Measurements from ENCODE around the gene GPRC5A. TPM values are rescaled to one million over a fixed set of nuclear protein-coding genes. Genes with fewer than 3 reads are reported as not detected.

The GPRC5A gene
- total RNA-seq, 1 experiment from 2014 or later = 2.8 TPM

DNA sequence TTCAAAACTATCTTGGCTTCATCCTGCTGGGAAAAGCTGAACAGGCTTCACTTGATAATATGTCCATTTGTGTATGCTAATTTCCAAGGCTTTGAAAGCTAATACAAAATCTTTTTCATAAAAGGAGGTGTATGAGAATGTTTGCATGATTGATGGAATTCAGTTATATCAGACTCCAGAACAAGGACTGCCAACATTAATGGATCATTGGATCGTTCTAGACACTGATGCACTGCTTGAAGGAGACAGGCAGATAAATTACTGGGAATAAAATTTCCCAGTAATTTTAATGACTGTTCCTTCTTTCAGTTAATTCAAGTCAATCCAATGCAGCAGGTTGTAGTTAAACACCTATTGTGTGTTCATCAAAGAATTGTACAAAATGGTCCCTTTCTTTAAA is 60.1 kb downstream of the GPRC5A start:
- no peaks in the 10 kb centered on the region for H3K4me1 ChIP-seq (replicated peaks)
- H3K27ac ChIP-seq = no peak overlapping the region
- no peaks in the 10 kb centered on the region for H3K9me3 ChIP-seq (replicated peaks)
- no peak overlapping the region for H3K4me3 ChIP-seq
- DNase-seq (ENCODE audit: low read depth in 1 of 2, low spot score in 2 of 2) = no peak
- no peaks in the 10 kb centered on the region for H3K27me3 ChIP-seq (replicated peaks)
- no peaks in the 10 kb centered on the region for H3K36me3 ChIP-seq

GRCh38 chr12:12952036-12952435 is 60.7 kb downstream of the GPRC5A start, which contains the start of gene GPRC5D:
Gene GPRC5D, minus strand, starts transcription at chr12:12952170. Its CDS starts 1,786 bp downstream, at chr12:12950384.
- DNase-seq (ENCODE audit: low read depth in 1 of 2, low spot score in 2 of 2) = no peak

DNA sequence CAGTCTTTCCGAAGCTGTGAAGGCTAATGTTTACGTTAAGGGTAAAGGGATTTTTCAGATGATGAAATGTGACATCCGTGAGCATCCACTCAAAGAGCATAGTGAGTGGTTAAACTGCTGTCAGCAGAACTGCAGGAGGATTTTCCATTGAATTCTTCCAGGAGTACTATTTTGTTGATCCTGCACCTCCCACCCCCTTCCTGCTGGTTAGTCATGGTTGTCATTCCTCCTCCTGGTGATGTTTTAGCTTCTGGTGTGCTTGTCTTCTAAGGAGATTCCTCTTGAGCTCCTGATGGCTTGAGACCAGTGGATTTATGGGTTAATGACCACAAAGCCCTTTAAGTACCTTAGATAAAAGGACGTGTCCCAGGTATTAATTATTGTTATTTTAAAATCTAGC is 63.0 kb downstream of the GPRC5A start:
- DNase-seq (ENCODE audit: low read depth in 1 of 2, low spot score in 2 of 2) = no peak

More at GRCh38 chr12:12952036-12952435, 60.7 kb downstream of the GPRC5A start, which contains the start of gene GPRC5D:
- no peaks in the 10 kb centered on the region for H3K27me3 ChIP-seq (replicated peaks)
- no peak within 1 kb of the TSS for H3K4me3 ChIP-seq
- H3K4me1 ChIP-seq (replicated peaks) = no peaks in the 10 kb centered on the region
- H3K36me3 ChIP-seq = no peaks in the 10 kb centered on the region
- H3K9me3 ChIP-seq (replicated peaks) = no peaks in the 10 kb centered on the region
- H3K27ac ChIP-seq = no peak within 1 kb of the TSS

DNA sequence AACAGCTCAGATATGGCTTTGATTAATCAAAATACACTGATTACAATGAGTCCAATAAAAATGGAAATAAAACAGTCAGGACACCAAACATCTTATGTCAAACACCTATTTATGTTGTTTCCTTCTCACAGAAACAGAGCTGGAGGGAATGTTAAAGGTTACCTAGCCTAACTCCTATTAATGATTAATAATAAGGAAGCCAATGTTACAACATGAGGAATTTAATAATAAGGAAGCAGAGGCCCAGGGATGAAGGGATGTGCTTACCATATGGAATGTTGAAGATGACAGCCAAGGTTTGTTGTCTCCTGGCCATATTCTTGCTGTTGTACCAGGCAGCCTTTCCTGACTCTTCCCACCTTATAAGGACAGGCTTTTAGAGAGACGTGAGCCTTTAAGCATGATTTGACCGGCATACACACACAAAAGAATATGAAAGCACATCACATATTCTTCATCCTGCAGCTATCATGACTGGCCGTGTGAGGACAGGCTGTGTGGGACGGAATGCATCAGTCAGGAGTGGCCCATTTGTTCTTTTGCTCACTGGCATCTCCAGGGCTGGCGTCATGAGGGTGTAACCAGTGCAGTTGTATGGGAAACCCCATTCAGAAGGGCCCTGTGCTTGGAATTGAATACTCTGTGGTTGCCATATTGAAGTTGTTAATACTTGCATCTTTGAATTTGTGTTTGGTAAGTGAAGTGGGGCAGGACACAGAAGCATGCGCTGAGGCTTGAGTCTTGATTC is 63.7 kb downstream of the GPRC5A start:
- no peak overlapping the region for H3K4me3 ChIP-seq
- H3K36me3 ChIP-seq = no peaks in the 10 kb centered on the region
- H3K9me3 ChIP-seq (replicated peaks) = no peaks in the 10 kb centered on the region
- no peak overlapping the region for H3K27ac ChIP-seq
- DNase-seq (ENCODE audit: low read depth in 1 of 2, low spot score in 2 of 2) = no peak
- no peaks in the 10 kb centered on the region for H3K4me1 ChIP-seq (replicated peaks)
- H3K27me3 ChIP-seq (replicated peaks) = no peaks in the 10 kb centered on the region

More for the DNA sequence above, 63.0 kb downstream of the GPRC5A start:
- Histone ChIP-seq H3K4me3 (no peak overlapping the region), H3K27me3 (replicated peaks) (no peaks in the 10 kb centered on the region), H3K36me3 (no peaks in the 10 kb centered on the region), H3K9me3 (replicated peaks) (no peaks in the 10 kb centered on the region), H3K27ac (no peak overlapping the region), H3K4me1 (replicated peaks) (no peaks in the 10 kb centered on the region)

GRCh38 chr12:12958886-12959285 is 67.5 kb downstream of the GPRC5A start:
- Histone ChIP-seq H3K36me3 (no peaks in the 10 kb centered on the region), H3K9me3 (replicated peaks) (no peaks in the 10 kb centered on the region), H3K4me3 (no peak overlapping the region), H3K27ac (no peak overlapping the region), H3K27me3 (replicated peaks) (no peaks in the 10 kb centered on the region), H3K4me1 (replicated peaks) (no peaks in the 10 kb centered on the region)
- no peak for DNase-seq (ENCODE audit: low read depth in 1 of 2, low spot score in 2 of 2)

DNA sequence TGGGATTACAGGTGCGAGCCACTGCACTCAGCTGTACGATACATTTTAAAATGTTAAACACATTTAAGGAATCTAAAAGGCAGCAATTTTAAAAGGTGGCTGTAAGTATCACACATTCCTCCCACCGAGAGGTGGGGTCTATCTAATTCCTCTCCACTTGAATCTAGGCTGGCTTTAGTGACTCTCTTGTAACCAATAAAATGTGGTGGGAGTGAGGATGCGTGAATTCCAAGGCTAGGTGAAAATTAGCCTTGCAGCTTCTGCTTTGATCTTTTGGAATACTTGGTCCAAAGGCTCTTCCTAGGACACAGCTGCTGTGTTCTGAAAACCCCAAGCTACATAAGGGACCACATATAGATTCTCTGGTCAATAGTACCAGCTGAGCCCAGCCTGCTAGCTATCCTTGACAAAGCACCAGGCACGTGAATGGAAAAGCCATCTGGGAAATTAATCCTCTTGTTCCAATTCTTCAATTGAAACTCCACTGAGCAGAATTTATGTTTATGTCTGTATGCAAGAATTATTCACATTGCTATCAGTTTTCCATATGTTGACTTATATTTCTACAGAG is 69.4 kb downstream of the GPRC5A start:
- DNase-seq (ENCODE audit: low read depth in 1 of 2, low spot score in 2 of 2) = no peak
- Histone ChIP-seq H3K27ac (no peak overlapping the region), H3K9me3 (replicated peaks) (no peaks in the 10 kb centered on the region), H3K36me3 (no peaks in the 10 kb centered on the region), H3K4me3 (no peak overlapping the region), H3K4me1 (replicated peaks) (no peaks in the 10 kb centered on the region), H3K27me3 (replicated peaks) (no peaks in the 10 kb centered on the region)

GRCh38 chr12:12964255-12964654 is 72.9 kb downstream of the GPRC5A start:
- Histone ChIP-seq H3K4me1 (replicated peaks) (no peaks in the 10 kb centered on the region), H3K9me3 (replicated peaks) (no peaks in the 10 kb centered on the region), H3K36me3 (no peaks in the 10 kb centered on the region), H3K27me3 (replicated peaks) (no peaks in the 10 kb centered on the region), H3K4me3 (no peak overlapping the region), H3K27ac (no peak overlapping the region)
- DNase-seq (ENCODE audit: low read depth in 1 of 2, low spot score in 2 of 2) = no peak

DNA sequence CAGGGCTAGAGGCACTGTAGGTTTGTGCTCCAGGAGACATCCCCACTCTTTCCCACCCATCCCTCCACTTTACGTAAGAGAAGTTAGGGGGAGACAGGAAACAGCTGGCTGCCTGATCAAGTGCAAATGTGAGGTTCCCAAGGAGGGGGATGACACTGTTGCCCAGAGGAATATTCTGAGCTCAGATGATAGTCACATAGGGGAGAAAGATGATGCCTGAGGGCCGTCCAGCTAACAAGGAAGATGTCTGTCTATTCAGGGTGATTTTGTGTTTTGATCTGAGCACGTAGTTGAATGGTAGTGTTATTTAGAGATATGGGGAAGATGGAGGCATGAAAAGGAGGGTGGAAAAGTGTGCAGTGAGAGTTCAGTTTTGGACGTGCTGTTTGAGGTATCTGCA is 74.5 kb downstream of the GPRC5A start:
- H3K9me3 ChIP-seq (replicated peaks) = no peaks in the 10 kb centered on the region
- no peak for DNase-seq (ENCODE audit: low read depth in 1 of 2, low spot score in 2 of 2)
- H3K27ac ChIP-seq = no peak overlapping the region
- H3K4me1 ChIP-seq (replicated peaks) = no peaks in the 10 kb centered on the region
- H3K36me3 ChIP-seq = no peaks in the 10 kb centered on the region
- H3K27me3 ChIP-seq (replicated peaks) = no peaks in the 10 kb centered on the region
- H3K4me3 ChIP-seq = no peak overlapping the region

Other genes with a start within 250 kb of the GPRC5A start
- gene GPR19, start 195.4 kb upstream of the GPRC5A start, total RNA-seq (2014; rRNA removed; shearing (Covaris generic)) = 0.78 and 1.8 TPM in 2 replicates
- 42.8 and 44.8 TPM in 2 replicates for gene CDKN1B, start 174.2 kb upstream of the GPRC5A start, total RNA-seq (2014; rRNA removed; shearing (Covaris generic))
- gene APOLD1, start 105.9 kb upstream of the GPRC5A start, total RNA-seq (2014; rRNA removed; shearing (Covaris generic)) = 6.5 and 10.6 TPM in 2 replicates
- 86.1 and 148 TPM in 2 replicates for gene DDX47, start 78.2 kb upstream of the GPRC5A start, total RNA-seq (2014; rRNA removed; shearing (Covaris generic))
- gene GPRC5D, start 60.6 kb downstream of the GPRC5A start, total RNA-seq (2014; rRNA removed; shearing (Covaris generic)) = not detected in 2 replicates
- 3.2 and 6.6 TPM in 2 replicates for gene HEBP1, start 108.7 kb downstream of the GPRC5A start, total RNA-seq (2014; rRNA removed; shearing (Covaris generic))
- gene FAM234B, start 152.8 kb downstream of the GPRC5A start, total RNA-seq (2014; rRNA removed; shearing (Covaris generic)) = 3.5 and 6.8 TPM in 2 replicates
- gene GSG1, start 212.1 kb downstream of the GPRC5A start, total RNA-seq (2014; rRNA removed; shearing (Covaris generic)) = 0.32 TPM in 1 of 2 replicates, not detected in the other

Measured in SJSA1 (cell line).